ENCODE results near the gene BCAM.

The BCAM gene

DNA sequence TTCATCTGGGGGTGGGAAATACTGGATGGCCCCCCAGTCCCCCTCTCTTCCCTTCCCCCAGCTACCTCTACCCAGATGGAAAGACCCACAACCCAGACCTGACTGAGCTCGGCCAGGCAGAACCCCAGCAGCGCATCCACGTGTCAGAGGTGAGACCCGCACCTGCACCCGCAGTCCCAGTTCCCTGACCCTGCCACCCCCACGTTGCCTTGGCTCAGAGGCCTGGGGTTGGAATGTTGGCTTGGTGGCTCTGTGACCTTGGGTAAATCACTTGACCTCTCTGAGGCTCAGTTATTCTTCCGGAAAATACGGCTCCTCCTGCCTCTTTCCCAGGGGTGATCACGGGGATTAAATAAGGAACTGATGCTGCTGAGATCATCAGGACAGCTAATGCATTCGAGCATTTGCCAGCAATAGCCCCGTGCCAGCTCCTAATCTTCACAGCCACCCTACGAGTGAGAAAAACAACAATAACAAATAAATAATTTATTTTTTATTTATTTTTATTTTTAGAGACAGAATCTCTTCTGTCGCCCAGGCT lies 18.9 kb upstream of the BCAM start:
- TF ChIP-seq EZH2phosphoT487 (IDR thresholded peaks at IDR 0.05; ENCODE audit: borderline replicate concordance, low read length) = no peak
- TF ChIP-seq, protein P1, sequence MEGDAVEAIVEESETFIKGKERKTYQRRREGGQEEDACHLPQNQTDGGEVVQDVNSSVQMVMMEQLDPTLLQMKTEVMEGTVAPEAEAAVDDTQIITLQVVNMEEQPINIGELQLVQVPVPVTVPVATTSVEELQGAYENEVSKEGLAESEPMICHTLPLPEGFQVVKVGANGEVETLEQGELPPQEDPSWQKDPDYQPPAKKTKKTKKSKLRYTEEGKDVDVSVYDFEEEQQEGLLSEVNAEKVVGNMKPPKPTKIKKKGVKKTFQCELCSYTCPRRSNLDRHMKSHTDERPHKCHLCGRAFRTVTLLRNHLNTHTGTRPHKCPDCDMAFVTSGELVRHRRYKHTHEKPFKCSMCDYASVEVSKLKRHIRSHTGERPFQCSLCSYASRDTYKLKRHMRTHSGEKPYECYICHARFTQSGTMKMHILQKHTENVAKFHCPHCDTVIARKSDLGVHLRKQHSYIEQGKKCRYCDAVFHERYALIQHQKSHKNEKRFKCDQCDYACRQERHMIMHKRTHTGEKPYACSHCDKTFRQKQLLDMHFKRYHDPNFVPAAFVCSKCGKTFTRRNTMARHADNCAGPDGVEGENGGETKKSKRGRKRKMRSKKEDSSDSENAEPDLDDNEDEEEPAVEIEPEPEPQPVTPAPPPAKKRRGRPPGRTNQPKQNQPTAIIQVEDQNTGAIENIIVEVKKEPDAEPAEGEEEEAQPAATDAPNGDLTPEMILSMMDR (IDR thresholded peaks at IDR 0.05; ENCODE audit: low read depth, low read length, poor library complexity, severe bottlenecking) = no peak
- H3K27me3 ChIP-seq (ENCODE audit: control insufficient read depth, low read length) = no peaks in the 10 kb centered on the region
- H3K4me2 ChIP-seq (ENCODE audit: low read length) = no peak overlapping the region
- no peaks in the 10 kb centered on the region for H3F3A ChIP-seq (ENCODE audit: control insufficient read depth, insufficient read depth)
- H3K9me3 ChIP-seq (ENCODE audit: control insufficient read depth, insufficient read depth, low read length) = no peaks in the 10 kb centered on the region
- no peaks in the 10 kb centered on the region for H3K79me2 ChIP-seq (ENCODE audit: control insufficient read depth, low read length)
- H3K36me3 ChIP-seq (ENCODE audit: control insufficient read depth, low read length) = no peaks in the 10 kb centered on the region
- no peak overlapping the region for H3K27ac ChIP-seq (ENCODE audit: low read depth, low read length)
- H4K20me1 ChIP-seq (ENCODE audit: control insufficient read depth, insufficient read depth, low read depth, low read length) = no peaks in the 10 kb centered on the region
- no peaks in the 10 kb centered on the region for H3K4me1 ChIP-seq (ENCODE audit: control insufficient read depth, low read length)
- H3K9me2 ChIP-seq (replicated peaks; ENCODE audit: control insufficient read depth, low read length) = no peaks in the 10 kb centered on the region
- H3K4me3 ChIP-seq (ENCODE audit: low read length) = no peak overlapping the region

DNA sequence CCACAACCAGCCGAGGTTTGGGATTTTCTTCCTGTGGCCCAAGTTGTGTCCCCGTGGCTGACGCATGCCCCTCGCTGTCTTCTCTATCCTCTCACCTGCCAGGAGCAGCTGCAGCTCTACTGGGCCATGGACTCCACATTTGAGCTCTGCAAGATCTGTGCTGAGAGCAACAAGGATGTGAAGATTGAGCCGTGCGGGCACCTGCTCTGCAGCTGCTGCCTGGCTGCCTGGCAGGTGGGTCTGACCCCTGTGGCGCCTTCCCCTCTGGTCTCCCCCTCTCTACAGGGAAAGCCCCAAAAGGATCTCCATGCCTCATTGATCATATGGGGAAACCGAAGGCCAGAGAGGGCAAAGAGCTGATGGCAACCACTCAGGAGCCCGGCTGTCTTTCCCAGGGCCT lies 16.6 kb upstream of the BCAM start:
- Histone ChIP-seq H3K36me3 (ENCODE audit: control insufficient read depth, low read length) (no peaks in the 10 kb centered on the region), H3K27ac (ENCODE audit: low read depth, low read length) (no peak overlapping the region), H3K79me2 (ENCODE audit: control insufficient read depth, low read length) (no peaks in the 10 kb centered on the region), H3K9me3 (ENCODE audit: control insufficient read depth, insufficient read depth, low read length) (no peaks in the 10 kb centered on the region), H3K4me1 (ENCODE audit: control insufficient read depth, low read length) (no peaks in the 10 kb centered on the region), H3K4me3 (ENCODE audit: low read length) (no peak overlapping the region), H3K9me2 (replicated peaks; ENCODE audit: control insufficient read depth, low read length) (no peaks in the 10 kb centered on the region), H3K4me2 (ENCODE audit: low read length) (no peak overlapping the region), H3K27me3 (ENCODE audit: control insufficient read depth, low read length) (0 out of 2 replicates have a peak, but pooled peaks cover 11% of the 10 kb centered on the region), H4K20me1 (ENCODE audit: control insufficient read depth, insufficient read depth, low read depth, low read length) (no peaks in the 10 kb centered on the region), H3F3A (ENCODE audit: control insufficient read depth, insufficient read depth) (no peaks in the 10 kb centered on the region)
- TF ChIP-seq, protein P1 (IDR thresholded peaks at IDR 0.05; ENCODE audit: low read depth, low read length, poor library complexity, severe bottlenecking) = no peak
- TF ChIP-seq EZH2phosphoT487 (IDR thresholded peaks at IDR 0.05; ENCODE audit: borderline replicate concordance, low read length) = no peak

DNA sequence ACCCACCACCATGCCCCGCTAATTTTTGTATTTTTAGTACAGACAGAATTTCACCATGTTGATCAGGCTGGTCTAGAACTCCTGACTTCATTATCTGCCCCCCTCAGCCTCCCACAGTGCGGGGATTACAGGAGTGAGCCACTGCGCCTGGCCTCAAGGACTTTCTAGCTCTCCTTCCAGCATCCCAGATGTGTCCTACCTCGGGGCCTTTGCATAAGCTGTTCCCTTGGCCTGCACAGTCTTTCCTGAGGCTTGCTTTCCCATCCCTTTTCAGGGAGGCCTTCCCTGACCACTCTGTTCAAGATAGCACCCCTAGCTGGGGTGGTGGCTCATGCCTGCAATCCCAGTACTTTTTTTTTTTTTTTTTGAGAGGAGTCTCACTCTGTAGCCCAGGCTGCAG lies 14.3 kb upstream of the BCAM start:
- Histone ChIP-seq H3K4me1 (ENCODE audit: control insufficient read depth, low read length) (no peaks in the 10 kb centered on the region), H3K27me3 (ENCODE audit: control insufficient read depth, low read length) (peaks cover 15% of the 10 kb centered on the region; the same call in 1 of the 2 replicates), H3K9me2 (replicated peaks; ENCODE audit: control insufficient read depth, low read length) (no peaks in the 10 kb centered on the region), H3K27ac (ENCODE audit: low read depth, low read length) (no peak overlapping the region), H4K20me1 (ENCODE audit: control insufficient read depth, insufficient read depth, low read depth, low read length) (no peaks in the 10 kb centered on the region), H3K4me3 (ENCODE audit: low read length) (no peak overlapping the region), H3K4me2 (ENCODE audit: low read length) (no peak overlapping the region), H3K79me2 (ENCODE audit: control insufficient read depth, low read length) (no peaks in the 10 kb centered on the region), H3K36me3 (ENCODE audit: control insufficient read depth, low read length) (no peaks in the 10 kb centered on the region), H3F3A (ENCODE audit: control insufficient read depth, insufficient read depth) (no peaks in the 10 kb centered on the region), H3K9me3 (ENCODE audit: control insufficient read depth, insufficient read depth, low read length) (no peaks in the 10 kb centered on the region)
- TF ChIP-seq, protein P1 (IDR thresholded peaks at IDR 0.05; ENCODE audit: low read depth, low read length, poor library complexity, severe bottlenecking) = no peak
- no peak for TF ChIP-seq EZH2phosphoT487 (IDR thresholded peaks at IDR 0.05; ENCODE audit: borderline replicate concordance, low read length)
